SK-N-SH (cell line): ENCODE results near the gene YTHDF1. TPM values are rescaled to one million over a fixed set of nuclear protein-coding genes. Genes with fewer than 3 reads are reported as not detected.

Experiments used
- CTCF ChIA-PET: fragments of 300-600, 350-600 bp; formaldehyde crosslinking; extraction: SDS; loops from one replicate; lab custom pipeline; 2021; lab: Yijun Ruan, JAX
- POLR2A ChIA-PET: fragments of 350-600 bp; sonication (Branson Sonifier 250); formaldehyde crosslinking; extraction: SDS; loops from one replicate; lab custom pipeline; 2020; ENCODE audit warnings: antibody characterized with exemption, inconsistent platforms; lab: Yijun Ruan, JAX
- DNase-seq: peaks from one replicate; pipeline ENCODE4 v3.0.0; 2012
- H2AFZ ChIP-seq: fragments of 200-600 bp; sonication (generic); 2 replicates; pipeline ENCODE4 v1.8.1; 2016; ENCODE audit warnings: antibody characterized with exemption, mild to moderate bottlenecking, low read depth
- H3F3A ChIP-seq: fragments of 200-600 bp; sonication (generic); replicated peaks from 2 replicates; pipeline ENCODE3; 2016; ENCODE audit warnings: antibody characterized with exemption, mild to moderate bottlenecking; ENCODE audit not compliant: insufficient read depth
- H3K27ac ChIP-seq, 2 experiments: fragments of 200-500 bp in 1 of 2; fragments of 200-600 bp in 1 of 2; sonication (Bioruptor generic) in 1 of 2; sonication (generic), shearing (Covaris generic) in 1 of 2; 2 replicates each; pipeline versions ENCODE4 v1.5.1 to v1.6.1; 2014 to 2016; ENCODE audit warnings: low read depth in 2 of 2, inconsistent platforms in 1 of 2, low read length in 1 of 2, mild to moderate bottlenecking in 1 of 2, mixed read lengths in 1 of 2
- H3K27me3 ChIP-seq: fragments of 200-600 bp; sonication (generic), shearing (Covaris generic); 2 replicates; pipeline ENCODE4 v1.6.1; 2016; ENCODE audit warnings: mixed run types; ENCODE audit not compliant: insufficient read depth
- H3K36me3 ChIP-seq, 2 experiments: fragments of 200-500 bp in 1 of 2; fragments of 200-600 bp in 1 of 2; sonication (Bioruptor generic) in 1 of 2; sonication (generic) in 1 of 2; replicated peaks in 1 of 2; 2 replicates each; pipeline versions ENCODE3 to v1.5.1; 2014 to 2016; ENCODE audit warnings: low read length in 1 of 2, mild to moderate bottlenecking in 1 of 2; ENCODE audit not compliant: insufficient read depth in 2 of 2, control insufficient read depth in 1 of 2
- H3K4me1 ChIP-seq, 2 experiments: fragments of 200-500 bp in 1 of 2; fragments of 200-600 bp in 1 of 2; sonication (Bioruptor generic) in 1 of 2; sonication (generic), shearing (Covaris generic) in 1 of 2; 2 replicates each; pipeline versions ENCODE4 v1.5.1 to v1.6.1; 2014 to 2016; ENCODE audit warnings: low read depth in 1 of 2, low read length in 1 of 2, mixed run types in 1 of 2; ENCODE audit not compliant: insufficient read depth in 2 of 2, control insufficient read depth in 1 of 2
- H3K4me2 ChIP-seq: fragments of 200-600 bp; sonication (generic), shearing (Covaris generic); 2 replicates; pipeline ENCODE4 v1.6.1; 2017; ENCODE audit warnings: mixed run types
- H3K4me3 ChIP-seq, 2 experiments: fragments of 200-500 bp in 1 of 2; fragments of 200-600 bp in 1 of 2; sonication (Bioruptor generic) in 1 of 2; sonication (generic), shearing (Covaris generic) in 1 of 2; 2 replicates each; pipeline versions ENCODE4 v1.5.1 to v1.8.1; 2014 to 2016; ENCODE audit warnings: low read depth in 2 of 2, inconsistent platforms in 1 of 2, low read length in 1 of 2, mild to moderate bottlenecking in 1 of 2, mixed read lengths in 1 of 2, moderate library complexity in 1 of 2
- H3K79me2 ChIP-seq: fragments of 200-600 bp; sonication (generic); 2 replicates; pipeline ENCODE4 v1.8.1; 2017; ENCODE audit warnings: mild to moderate bottlenecking; ENCODE audit not compliant: insufficient read depth
- H3K9ac ChIP-seq: fragments of 200-600 bp; sonication (generic); 2 replicates; pipeline ENCODE4 v1.6.1; 2017; ENCODE audit warnings: mixed run types
- H3K9me2 ChIP-seq: fragments of 200-600 bp; sonication (generic); 2 replicates; pipeline ENCODE4 v1.6.1; 2017; ENCODE audit warnings: mixed run types
- H3K9me3 ChIP-seq: fragments of 200-600 bp; sonication (generic); 2 replicates; pipeline ENCODE4 v1.6.1; 2017; ENCODE audit warnings: mixed run types, mild to moderate bottlenecking, moderate library complexity
- H4K20me1 ChIP-seq: fragments of 200-600 bp; sonication (generic); 2 replicates; pipeline ENCODE4 v1.6.1; 2017; ENCODE audit warnings: mild to moderate bottlenecking, mixed run types; ENCODE audit not compliant: insufficient read depth
- CTCF ChIP-seq: fragments of 200-600 bp; sonication (generic); IDR thresholded peaks from 2 replicates; pipeline ENCODE4 v1.6.1; 2017; ENCODE audit warnings: antibody characterized with exemption, mild to moderate bottlenecking, moderate library complexity
- EP300 ChIP-seq, 2 experiments: IDR thresholded peaks; 2 replicates each; pipeline versions ENCODE4 v1.4.0 to v1.6.1; 2012; ENCODE audit warnings: borderline replicate concordance in 1 of 2, low read depth in 1 of 2, low read length in 1 of 2
- FOSL2 ChIP-seq: IDR thresholded peaks from 2 replicates; pipeline ENCODE4 v1.4.0; 2012; ENCODE audit warnings: low read depth, mild to moderate bottlenecking, moderate library complexity, borderline replicate concordance
- FOXJ3 ChIP-seq: sonication (generic); formaldehyde crosslinking; IDR thresholded peaks from 2 replicates; pipeline ENCODE4 v1.5.1; 2020; ENCODE audit warnings: mild to moderate bottlenecking, missing genetic modification reagents
- FOXM1 ChIP-seq: IDR thresholded peaks from 2 replicates; pipeline ENCODE4 v1.4.0; 2012; ENCODE audit warnings: low read depth, mild to moderate bottlenecking
- GATA2 ChIP-seq: sonication (generic); formaldehyde crosslinking; IDR thresholded peaks from 2 replicates; pipeline ENCODE4 v1.5.0; 2020; ENCODE audit warnings: mild to moderate bottlenecking, missing genetic modification reagents
- JUND ChIP-seq: IDR thresholded peaks from 2 replicates; pipeline ENCODE4 v1.4.0; 2012
- MAX ChIP-seq: IDR thresholded peaks from 2 replicates; pipeline ENCODE4 v1.4.0; 2012; ENCODE audit warnings: low read depth
- PBX3 ChIP-seq: IDR thresholded peaks from 2 replicates; pipeline ENCODE4; 2012
- POLR2AphosphoS5 ChIP-seq: IDR thresholded peaks from 2 replicates; pipeline ENCODE4 v1.6.1; 2012; ENCODE audit warnings: low read depth, low read length
- RAD21 ChIP-seq: IDR thresholded peaks from 2 replicates; pipeline ENCODE4 v1.6.1; 2012; ENCODE audit warnings: mild to moderate bottlenecking, low read length
- REST ChIP-seq: IDR thresholded peaks from 2 replicates; pipeline ENCODE4 v1.6.1; 2012; ENCODE audit warnings: mild to moderate bottlenecking, low read depth, low read length, moderate library complexity
- RFX5 ChIP-seq: IDR thresholded peaks from 2 replicates; pipeline ENCODE4 v1.6.1; 2012; ENCODE audit warnings: mild to moderate bottlenecking, improper control_type of control experiment, low read length
- RXRA ChIP-seq: IDR thresholded peaks from 2 replicates; pipeline ENCODE4 v1.4.0; 2012; ENCODE audit warnings: low read depth, mild to moderate bottlenecking, borderline replicate concordance
- SMC3 ChIP-seq: IDR thresholded peaks from 2 replicates; pipeline ENCODE4 v1.6.1; 2012; ENCODE audit warnings: low read depth, low read length, improper control_type of control experiment
- TCF12 ChIP-seq: IDR thresholded peaks from 2 replicates; pipeline ENCODE4 v1.4.0; 2012
- ZBTB33 ChIP-seq: IDR thresholded peaks from 2 replicates; pipeline ENCODE4 v1.4.0; 2012; ENCODE audit warnings: low read depth, borderline replicate concordance
- WGBS: methylation state at CpG from one replicate; pipeline ENCODE4 v1.1.6; 2017; ENCODE audit warnings: low lambda C conversion rate; 5-methylcytosine and 5-hydroxymethylcytosine counted together
- polyA plus RNA-seq, 3 experiments: library from polyadenylated mRNA; depleted of rRNA; stranded (reverse); fragments of >200 nt; gene quantifications; 2 replicates each; pipeline ENCODE4 v1.2.3, GENCODE V29; 2012

YTHDF1 gene
- polyA plus RNA-seq, 1 of the 3 experiments (the other 2 are of a cell fraction) = 17.0 TPM

- Histone ChIP-seq H3K79me2 (no peaks in the 10 kb centered on the region), H3K9ac (no peak overlapping the region), H2AFZ (no peak overlapping the region), H3K9me2 (no peaks in the 10 kb centered on the region), H3K4me1 (no peaks in the 10 kb centered on the region; a peak in 1 of 4 replicates), H4K20me1 (peaks cover 5% of the 10 kb centered on the region; the same call in 1 of the 2 replicates), H3K4me2 (no peak overlapping the region), H3K27ac (no peak overlapping the region), H3K4me3 (no peak overlapping the region; a peak in 1 of 4 replicates), H3K36me3 (no peaks in the 10 kb centered on the region), H3K27me3 (peaks cover 15% of the 10 kb centered on the region), H3F3A (peaks cover 7% of the 10 kb centered on the region), H3K9me3 (no peaks in the 10 kb centered on the region)
- ChIA-PET CTCF (interaction anchor here (0.6 to 9.9 kb wide), 24 partner anchors 10 to 210 kb away, joined by 3 to 89 read pairs (median 4); no protein-coding TSS in a partner anchor), POLR2A (no interaction called here)
- WGBS = 18% methylated on average over 9 of the region's 9 CpGs
- no peak for DNase-seq
- TF ChIP-seq FOXJ3 (no peak), MAX (no peak), FOXM1 (no peak), SMC3 (no peak), GATA2 (CRISPR knock-in tag) (no peak), ZBTB33 (no peak), POLR2AphosphoS5 (no peak), PBX3 (no peak), JUND (no peak), RAD21 (no peak), TCF12 (no peak), RXRA (no peak), EP300 (IDR thresholded peaks at IDR 0.05; ENCODE audit: borderline replicate concordance in 1 of 2, low read depth in 1 of 2, low read length in 1 of 2) (no peak), CTCF (no peak), RFX5 (no peak), REST (no peak), FOSL2 (no peak)
Observed at GRCh38 chr20:63182946-63183415, 33.0 kb downstream of the YTHDF1 start.
